D721Med (cell line): Measurements from ENCODE around the gene ANTXR1.
"Not testable (repeated sequence)": the region's sequence is repeated elsewhere in the genome, so short reads cannot be mapped to it uniquely, and the experiment has no call there.

Experiments used
- DNase-seq: peaks from one replicate; pipeline ENCODE4 v3.0.0; 2011; ENCODE audit warnings: low spot score; ENCODE audit not compliant: insufficient read length
- FAIRE-seq: peaks from 2 replicates; lab custom pipeline; 2011; peaks lifted over from hg19 to GRCh38; lab: Jason Lieb, UNC
- CTCF ChIP-seq: IDR thresholded peaks from 2 replicates; pipeline ENCODE4 v1.5.1; 2012; ENCODE audit warnings: mild to moderate bottlenecking, control low read depth; ENCODE audit not compliant: insufficient read depth; ENCODE audit errors: missing control alignments

Gene ANTXR1

GRCh38 chr2:69250981-69251380, 238.0 kb downstream of the ANTXR1 start:
- DNase-seq (no peak), FAIRE-seq (no peak)
- no peak for TF ChIP-seq CTCF

- TF ChIP-seq CTCF = no peak
- no peak for DNase-seq
- FAIRE-seq = no peak
Observed at GRCh38 chr2:69251943-69252342, 239.0 kb downstream of the ANTXR1 start.

- TF ChIP-seq CTCF = no peak
- no peak for DNase-seq
- FAIRE-seq = no peak
Observed at GRCh38 chr2:69253112-69253511, 240.1 kb downstream of the ANTXR1 start.

- DNase-seq (no peak), FAIRE-seq (no peak)
- no peak for TF ChIP-seq CTCF
Observed at GRCh38 chr2:69253611-69254301, 240.8 kb downstream of the ANTXR1 start.

- no peak for DNase-seq
- no peak for FAIRE-seq
- TF ChIP-seq CTCF = no peak
Observed at GRCh38 chr2:69255760-69256159, 242.8 kb downstream of the ANTXR1 start.

- DNase-seq, FAIRE-seq: not testable (repeated sequence)
Observed at GRCh38 chr2:69259994-69260591, 247.1 kb downstream of the ANTXR1 start.

GRCh38 chr2:69260666-69261065, 247.7 kb downstream of the ANTXR1 start:
- FAIRE-seq = no peak
- no peak for DNase-seq
- TF ChIP-seq CTCF = no peak
